HepG2 (cell line): ENCODE results near the gene VILL. TPM values are rescaled to one million over a fixed set of nuclear protein-coding genes. Genes with fewer than 3 reads are reported as not detected.

Source experiments
- HNRNPUL1 ChIP-seq: fragments of 200-400 bp; formaldehyde crosslinking; IDR thresholded peaks from 2 replicates; pipeline ENCODE4 v1.6.1; 2017; ENCODE audit warnings: low read depth, mild to moderate bottlenecking, low read length, moderate library complexity
- KDM3A ChIP-seq: IDR thresholded peaks from 2 replicates; pipeline ENCODE4 v1.6.1; 2018; ENCODE audit warnings: low read depth, missing compliant biosample characterization
- KMT2A ChIP-seq: sonication (generic); formaldehyde crosslinking; IDR thresholded peaks from 2 replicates; pipeline ENCODE4 v1.4.0; 2020; ENCODE audit warnings: missing genetic modification reagents
- SMARCC2 ChIP-seq: fragments of 450-650 bp; IDR thresholded peaks from 2 replicates; pipeline ENCODE4 v1.6.1; 2017; ENCODE audit warnings: antibody characterized with exemption, mild to moderate bottlenecking
- YY1 ChIP-seq: IDR thresholded peaks from 2 replicates; pipeline ENCODE4 v1.6.1; 2011; ENCODE audit warnings: low read length, low read depth, moderate library complexity, mild to moderate bottlenecking; ENCODE audit not compliant: insufficient read depth, insufficient replicate concordance
- ZBTB7B ChIP-seq: sonication (generic); formaldehyde crosslinking; IDR thresholded peaks from 2 replicates; pipeline ENCODE4 v1.4.0; 2020; ENCODE audit warnings: missing genetic modification reagents
- ZNF350 ChIP-seq: sonication (generic); formaldehyde crosslinking; IDR thresholded peaks from 2 replicates; pipeline ENCODE4 v1.4.0; 2020; ENCODE audit warnings: mild to moderate bottlenecking, low read depth, missing genetic modification reagents, borderline replicate concordance
- ZNF501 ChIP-seq: sonication (generic); formaldehyde crosslinking; IDR thresholded peaks from 2 replicates; pipeline ENCODE4 v1.5.1; 2020; ENCODE audit warnings: mild to moderate bottlenecking, moderate library complexity, missing genetic modification reagents
- ZNF567 ChIP-seq: sonication (generic); formaldehyde crosslinking; IDR thresholded peaks from 2 replicates; pipeline ENCODE4 v1.8.1; 2023; ENCODE audit warnings: mild to moderate bottlenecking, missing genetic modification reagents, borderline replicate concordance
- ZNF766 ChIP-seq: sonication (generic); formaldehyde crosslinking; IDR thresholded peaks from 2 replicates; pipeline ENCODE4 v1.5.0; 2020; ENCODE audit warnings: missing genetic modification reagents, borderline replicate concordance
- polyA plus RNA-seq, 8 experiments: library from polyadenylated mRNA; depleted of rRNA in 3 of 8; stranded (reverse) in 7 of 8; unstranded in 1 of 8; fragments of >200 nt; fragmentation: Illumina TruSeq in 4 of 8; extraction: Trizol in 4 of 8; gene quantifications; 2 replicates each; pipeline versions ENCODE4 v1.2.1 to v1.2.3, GENCODE V29; 2011 to 2016; ENCODE audit warnings: low read depth in 4 of 8, missing spikeins in 1 of 8, mixed read lengths in 1 of 8; ENCODE audit not compliant: insufficient read depth in 1 of 8
- total RNA-seq, 5 experiments: library from RNA; depleted of rRNA; stranded (reverse); fragments of >200 nt; fragmentation: Illumina TruSeq; extraction: Trizol; gene quantifications; 2 replicates each; pipeline ENCODE4 v1.2.3, GENCODE V29; 2016; ENCODE audit warnings: low read depth in 1 of 5
- TF ChIP-seq, protein P1 (sequence below): sonication (generic); formaldehyde crosslinking; IDR thresholded peaks from 2 replicates; pipeline ENCODE4 v1.4.0; 2020; ENCODE audit warnings: mild to moderate bottlenecking, low read depth, missing genetic modification reagents
- TF ChIP-seq, protein P2 (sequence below): sonication (generic); formaldehyde crosslinking; IDR thresholded peaks from one replicate; pipeline ENCODE4 v1.5.1; 2020; ENCODE audit warnings: mild to moderate bottlenecking, missing genetic modification reagents; ENCODE audit errors: not compliant biosample characterization
- TF ChIP-seq, protein P3 (sequence below): sonication (generic); formaldehyde crosslinking; IDR thresholded peaks from 2 replicates; pipeline ENCODE4 v1.4.0; 2020; ENCODE audit warnings: missing genetic modification reagents
- TF ChIP-seq, protein P4 (sequence below): sonication (generic); formaldehyde crosslinking; IDR thresholded peaks from 2 replicates; pipeline ENCODE4 v1.4.0; 2020; ENCODE audit warnings: mild to moderate bottlenecking, missing genetic modification reagents
- TF ChIP-seq, protein P5 (sequence below): IDR thresholded peaks from 2 replicates; pipeline ENCODE4 v1.6.1; 2016; ENCODE audit warnings: low read depth

Gene VILL
- total and polyA plus RNA-seq, 2 of the 13 experiments (the other 11 are each of a cell fraction or from before 2014, with no cell fraction given) = 3.2 to 5.3 TPM

DNA sequence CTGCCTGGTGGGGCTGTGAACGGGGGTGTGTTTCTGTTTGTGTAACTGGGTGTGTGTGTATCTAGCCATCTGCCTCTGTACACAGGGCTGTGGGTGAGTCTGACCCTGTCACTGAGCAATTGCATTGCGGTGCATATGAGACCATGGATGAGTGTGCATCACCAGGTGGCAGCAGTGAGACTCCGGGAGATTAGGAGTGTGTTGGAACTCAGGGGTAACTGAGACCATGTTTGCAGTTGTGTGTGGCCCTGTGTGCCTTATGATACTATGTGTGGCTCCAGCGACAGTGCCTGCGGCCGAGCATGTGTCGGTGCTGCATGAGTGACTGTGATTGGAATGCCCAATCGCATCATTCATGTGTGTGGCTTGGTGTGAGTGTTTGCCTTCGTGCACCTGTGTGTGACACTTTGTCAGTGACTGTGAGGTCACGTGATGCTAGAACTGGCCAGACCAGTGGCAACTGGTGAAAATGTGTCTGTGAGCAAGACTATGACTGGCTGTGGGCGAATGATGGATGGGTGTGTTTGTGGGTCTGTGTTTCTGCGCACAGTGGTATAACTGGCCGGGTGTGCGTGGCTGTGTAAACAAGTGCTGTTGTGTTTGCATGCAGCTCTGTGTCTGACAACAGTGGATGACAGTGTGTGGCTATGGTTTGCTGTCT lies 14.0 kb downstream of the VILL start (continued):
- TF ChIP-seq ZNF501 (CRISPR knock-in tag) (peak; percentile 32; the same call in 1 of the 2 replicates), ZNF350 (CRISPR knock-in tag) (no peak; the same call in 1 of the 2 replicates), SMARCC2 (no peak), YY1 (no peak), KDM3A (CRISPR knock-in tag) (no peak), ZNF567 (CRISPR knock-in tag) (no peak), HNRNPUL1 (no peak), ZBTB7B (CRISPR knock-in tag) (0 out of 2 replicates have a peak, but pooled peaks have one; percentile 15), KMT2A (no peak), ZNF766 (CRISPR knock-in tag) (no peak)
- TF ChIP-seq, protein P1, sequence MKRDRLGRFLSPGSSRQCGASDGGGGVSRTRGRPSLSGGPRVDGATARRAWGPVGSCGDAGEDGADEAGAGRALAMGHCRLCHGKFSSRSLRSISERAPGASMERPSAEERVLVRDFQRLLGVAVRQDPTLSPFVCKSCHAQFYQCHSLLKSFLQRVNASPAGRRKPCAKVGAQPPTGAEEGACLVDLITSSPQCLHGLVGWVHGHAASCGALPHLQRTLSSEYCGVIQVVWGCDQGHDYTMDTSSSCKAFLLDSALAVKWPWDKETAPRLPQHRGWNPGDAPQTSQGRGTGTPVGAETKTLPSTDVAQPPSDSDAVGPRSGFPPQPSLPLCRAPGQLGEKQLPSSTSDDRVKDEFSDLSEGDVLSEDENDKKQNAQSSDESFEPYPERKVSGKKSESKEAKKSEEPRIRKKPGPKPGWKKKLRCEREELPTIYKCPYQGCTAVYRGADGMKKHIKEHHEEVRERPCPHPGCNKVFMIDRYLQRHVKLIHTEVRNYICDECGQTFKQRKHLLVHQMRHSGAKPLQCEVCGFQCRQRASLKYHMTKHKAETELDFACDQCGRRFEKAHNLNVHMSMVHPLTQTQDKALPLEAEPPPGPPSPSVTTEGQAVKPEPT (CRISPR knock-in tag) = no peak
- TF ChIP-seq, protein P2, sequence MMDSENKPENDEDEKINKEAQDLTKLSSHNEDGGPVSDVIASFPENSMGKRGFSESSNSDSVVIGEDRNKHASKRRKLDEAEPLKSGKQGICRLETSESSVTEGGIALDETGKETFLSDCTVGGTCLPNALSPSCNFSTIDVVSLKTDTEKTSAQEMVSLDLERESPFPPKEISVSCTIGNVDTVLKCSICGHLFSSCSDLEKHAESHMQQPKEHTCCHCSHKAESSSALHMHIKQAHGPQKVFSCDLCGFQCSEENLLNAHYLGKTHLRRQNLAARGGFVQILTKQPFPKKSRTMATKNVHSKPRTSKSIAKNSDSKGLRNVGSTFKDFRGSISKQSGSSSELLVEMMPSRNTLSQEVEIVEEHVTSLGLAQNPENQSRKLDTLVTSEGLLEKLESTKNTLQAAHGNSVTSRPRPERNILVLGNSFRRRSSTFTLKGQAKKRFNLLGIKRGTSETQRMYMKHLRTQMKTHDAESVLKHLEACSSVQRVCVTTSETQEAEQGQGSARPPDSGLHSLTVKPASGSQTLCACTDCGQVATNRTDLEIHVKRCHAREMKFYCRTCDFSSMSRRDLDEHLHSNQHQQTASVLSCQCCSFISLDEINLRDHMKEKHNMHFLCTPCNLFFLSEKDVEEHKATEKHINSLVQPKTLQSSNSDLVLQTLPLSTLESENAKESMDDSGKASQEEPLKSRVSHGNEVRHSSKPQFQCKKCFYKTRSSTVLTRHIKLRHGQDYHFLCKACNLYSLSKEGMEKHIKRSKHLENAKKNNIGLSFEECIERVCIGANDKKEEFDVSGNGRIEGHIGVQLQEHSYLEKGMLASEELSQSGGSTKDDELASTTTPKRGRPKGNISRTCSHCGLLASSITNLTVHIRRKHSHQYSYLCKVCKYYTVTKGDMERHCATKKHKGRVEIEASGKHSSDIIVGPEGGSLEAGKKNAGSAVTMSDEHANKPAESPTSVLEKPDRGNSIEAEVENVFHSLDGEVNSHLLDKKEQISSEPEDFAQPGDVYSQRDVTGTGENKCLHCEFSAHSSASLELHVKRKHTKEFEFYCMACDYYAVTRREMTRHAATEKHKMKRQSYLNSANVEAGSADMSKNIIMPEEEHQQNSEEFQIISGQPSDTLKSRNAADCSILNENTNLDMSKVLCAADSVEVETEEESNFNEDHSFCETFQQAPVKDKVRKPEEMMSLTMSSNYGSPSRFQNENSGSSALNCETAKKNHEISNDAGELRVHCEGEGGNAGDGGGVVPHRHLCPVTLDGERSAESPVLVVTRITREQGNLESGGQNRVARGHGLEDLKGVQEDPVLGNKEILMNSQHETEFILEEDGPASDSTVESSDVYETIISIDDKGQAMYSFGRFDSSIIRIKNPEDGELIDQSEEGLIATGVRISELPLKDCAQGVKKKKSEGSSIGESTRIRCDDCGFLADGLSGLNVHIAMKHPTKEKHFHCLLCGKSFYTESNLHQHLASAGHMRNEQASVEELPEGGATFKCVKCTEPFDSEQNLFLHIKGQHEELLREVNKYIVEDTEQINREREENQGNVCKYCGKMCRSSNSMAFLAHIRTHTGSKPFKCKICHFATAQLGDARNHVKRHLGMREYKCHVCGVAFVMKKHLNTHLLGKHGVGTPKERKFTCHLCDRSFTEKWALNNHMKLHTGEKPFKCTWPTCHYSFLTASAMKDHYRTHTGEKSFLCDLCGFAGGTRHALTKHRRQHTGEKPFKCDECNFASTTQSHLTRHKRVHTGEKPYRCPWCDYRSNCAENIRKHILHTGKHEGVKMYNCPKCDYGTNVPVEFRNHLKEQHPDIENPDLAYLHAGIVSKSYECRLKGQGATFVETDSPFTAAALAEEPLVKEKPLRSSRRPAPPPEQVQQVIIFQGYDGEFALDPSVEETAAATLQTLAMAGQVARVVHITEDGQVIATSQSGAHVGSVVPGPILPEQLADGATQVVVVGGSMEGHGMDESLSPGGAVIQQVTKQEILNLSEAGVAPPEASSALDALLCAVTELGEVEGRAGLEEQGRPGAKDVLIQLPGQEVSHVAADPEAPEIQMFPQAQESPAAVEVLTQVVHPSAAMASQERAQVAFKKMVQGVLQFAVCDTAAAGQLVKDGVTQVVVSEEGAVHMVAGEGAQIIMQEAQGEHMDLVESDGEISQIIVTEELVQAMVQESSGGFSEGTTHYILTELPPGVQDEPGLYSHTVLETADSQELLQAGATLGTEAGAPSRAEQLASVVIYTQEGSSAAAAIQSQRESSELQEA (CRISPR knock-in tag) = no peak
- TF ChIP-seq, protein P3, sequence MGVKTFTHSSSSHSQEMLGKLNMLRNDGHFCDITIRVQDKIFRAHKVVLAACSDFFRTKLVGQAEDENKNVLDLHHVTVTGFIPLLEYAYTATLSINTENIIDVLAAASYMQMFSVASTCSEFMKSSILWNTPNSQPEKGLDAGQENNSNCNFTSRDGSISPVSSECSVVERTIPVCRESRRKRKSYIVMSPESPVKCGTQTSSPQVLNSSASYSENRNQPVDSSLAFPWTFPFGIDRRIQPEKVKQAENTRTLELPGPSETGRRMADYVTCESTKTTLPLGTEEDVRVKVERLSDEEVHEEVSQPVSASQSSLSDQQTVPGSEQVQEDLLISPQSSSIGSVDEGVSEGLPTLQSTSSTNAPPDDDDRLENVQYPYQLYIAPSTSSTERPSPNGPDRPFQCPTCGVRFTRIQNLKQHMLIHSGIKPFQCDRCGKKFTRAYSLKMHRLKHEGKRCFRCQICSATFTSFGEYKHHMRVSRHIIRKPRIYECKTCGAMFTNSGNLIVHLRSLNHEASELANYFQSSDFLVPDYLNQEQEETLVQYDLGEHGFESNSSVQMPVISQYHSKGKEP (CRISPR knock-in tag) = no peak
- TF ChIP-seq, protein P4, sequence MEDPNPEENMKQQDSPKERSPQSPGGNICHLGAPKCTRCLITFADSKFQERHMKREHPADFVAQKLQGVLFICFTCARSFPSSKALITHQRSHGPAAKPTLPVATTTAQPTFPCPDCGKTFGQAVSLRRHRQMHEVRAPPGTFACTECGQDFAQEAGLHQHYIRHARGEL = no peak
- TF ChIP-seq, protein P5, sequence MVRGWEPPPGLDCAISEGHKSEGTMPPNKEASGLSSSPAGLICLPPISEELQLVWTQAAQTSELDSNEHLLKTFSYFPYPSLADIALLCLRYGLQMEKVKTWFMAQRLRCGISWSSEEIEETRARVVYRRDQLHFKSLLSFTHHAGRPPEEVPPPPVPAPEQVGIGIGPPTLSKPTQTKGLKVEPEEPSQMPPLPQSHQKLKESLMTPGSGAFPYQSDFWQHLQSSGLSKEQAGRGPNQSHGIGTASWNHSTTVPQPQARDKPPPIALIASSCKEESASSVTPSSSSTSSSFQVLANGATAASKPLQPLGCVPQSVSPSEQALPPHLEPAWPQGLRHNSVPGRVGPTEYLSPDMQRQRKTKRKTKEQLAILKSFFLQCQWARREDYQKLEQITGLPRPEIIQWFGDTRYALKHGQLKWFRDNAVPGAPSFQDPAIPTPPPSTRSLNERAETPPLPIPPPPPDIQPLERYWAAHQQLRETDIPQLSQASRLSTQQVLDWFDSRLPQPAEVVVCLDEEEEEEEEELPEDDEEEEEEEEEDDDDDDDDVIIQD (CRISPR knock-in tag) = 0 out of 2 replicates have a peak, but pooled peaks have one; percentile 17
